Measurements from ENCODE around the gene KCNH5.

DNA sequence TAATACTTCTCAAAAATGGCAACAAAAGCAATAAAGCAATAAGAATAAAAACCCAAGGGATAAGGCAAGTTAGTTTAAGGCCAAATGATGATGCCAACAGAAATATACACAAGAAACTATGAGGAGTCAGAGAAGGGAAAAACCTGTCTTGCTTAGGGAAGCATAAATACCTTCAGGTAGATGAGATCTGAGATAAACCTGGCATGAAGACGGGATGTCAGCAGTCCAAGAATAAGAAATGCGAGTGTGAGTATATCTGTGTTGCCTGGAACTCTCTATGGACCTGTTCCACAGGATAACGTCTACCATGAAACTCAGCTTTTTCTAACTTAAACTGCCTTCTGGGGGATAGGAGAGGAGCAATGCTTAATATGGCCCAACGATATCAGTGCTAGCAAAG is 30.6 kb downstream of the KCNH5 start:
- TF ChIP-seq, protein P1, sequence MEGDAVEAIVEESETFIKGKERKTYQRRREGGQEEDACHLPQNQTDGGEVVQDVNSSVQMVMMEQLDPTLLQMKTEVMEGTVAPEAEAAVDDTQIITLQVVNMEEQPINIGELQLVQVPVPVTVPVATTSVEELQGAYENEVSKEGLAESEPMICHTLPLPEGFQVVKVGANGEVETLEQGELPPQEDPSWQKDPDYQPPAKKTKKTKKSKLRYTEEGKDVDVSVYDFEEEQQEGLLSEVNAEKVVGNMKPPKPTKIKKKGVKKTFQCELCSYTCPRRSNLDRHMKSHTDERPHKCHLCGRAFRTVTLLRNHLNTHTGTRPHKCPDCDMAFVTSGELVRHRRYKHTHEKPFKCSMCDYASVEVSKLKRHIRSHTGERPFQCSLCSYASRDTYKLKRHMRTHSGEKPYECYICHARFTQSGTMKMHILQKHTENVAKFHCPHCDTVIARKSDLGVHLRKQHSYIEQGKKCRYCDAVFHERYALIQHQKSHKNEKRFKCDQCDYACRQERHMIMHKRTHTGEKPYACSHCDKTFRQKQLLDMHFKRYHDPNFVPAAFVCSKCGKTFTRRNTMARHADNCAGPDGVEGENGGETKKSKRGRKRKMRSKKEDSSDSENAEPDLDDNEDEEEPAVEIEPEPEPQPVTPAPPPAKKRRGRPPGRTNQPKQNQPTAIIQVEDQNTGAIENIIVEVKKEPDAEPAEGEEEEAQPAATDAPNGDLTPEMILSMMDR (IDR thresholded peaks at IDR 0.05; ENCODE audit: insufficient read depth, low read length, poor library complexity, severe bottlenecking), result no peak
- no peak for TF ChIP-seq EZH2phosphoT487 (conservative IDR thresholded peaks at IDR 0.05; ENCODE audit: low read length)
